Upper lobe of left lung (tissue), 6 donors: ENCODE data around the gene CROT. TPM values are rescaled to one million over a fixed set of nuclear protein-coding genes. Genes with fewer than 3 reads are reported as not detected.
A peak's percentile ranks its signal among the peaks of the same experiment; 100 is the strongest.

Experiments used
- ATAC-seq, 2 donors: fragments of 200-7000 bp; cut with Tn5 transposase; one replicate each; pipeline ENCODE4 v1.9.1; 2022; ENCODE audit warnings: mild to moderate bottlenecking in 2 of 2, moderate library complexity in 2 of 2; ENCODE audit not compliant: low FRiP score in 2 of 2
- DNase-seq, 2 donors: peaks; one replicate each; pipeline ENCODE4 v3.0.0-alpha.2; 2019 to 2020
- H3K27ac ChIP-seq, 4 donors: fragments of 200-600 bp; sonication (generic); one replicate each; pipeline ENCODE4 v1.5.1; 2016 to 2019
- H3K27me3 ChIP-seq, 4 donors: fragments of 200-600 bp; sonication (generic); one replicate each; pipeline ENCODE4 v1.5.1; 2017 to 2019
- H3K36me3 ChIP-seq, 4 donors: fragments of 200-600 bp; sonication (generic); one replicate each; pipeline ENCODE4 v1.5.1; 2016 to 2019
- H3K4me1 ChIP-seq, 4 donors: fragments of 200-600 bp; sonication (generic); one replicate each; pipeline ENCODE4 v1.5.1; 2018 to 2019
- H3K4me3 ChIP-seq, 4 donors: fragments of 200-600 bp; sonication (generic); one replicate each; pipeline ENCODE4 v1.5.1; 2017 to 2019; ENCODE audit warnings: mild to moderate bottlenecking in 2 of 4, moderate library complexity in 1 of 4
- H3K9me3 ChIP-seq, 4 donors: fragments of 200-600 bp; sonication (generic); one replicate each; pipeline ENCODE4 v1.5.1; 2018 to 2019
- EP300 ChIP-seq, 4 donors: sonication (generic); formaldehyde crosslinking; IDR thresholded peaks; one replicate each; pipeline ENCODE4 v1.5.1; 2017; ENCODE audit warnings: antibody characterized with exemption in 4 of 4, control low read depth in 2 of 4
- POLR2A ChIP-seq, 4 donors: fragments of 450-650 bp; IDR thresholded peaks; one replicate each; pipeline ENCODE4 v1.5.1; 2016 to 2017; ENCODE audit warnings: antibody characterized with exemption in 4 of 4, mild to moderate bottlenecking in 2 of 4
- POLR2AphosphoS5 ChIP-seq, 2 donors: sonication (generic); formaldehyde crosslinking; IDR thresholded peaks; one replicate each; pipeline ENCODE4 v1.5.1; 2017; ENCODE audit warnings: antibody characterized with exemption in 2 of 2
- WGBS, 2 donors: methylation state at CpG; one replicate each; pipeline ENCODE4 v1.1.5; 2017 to 2018; 5-methylcytosine and 5-hydroxymethylcytosine counted together
- total RNA-seq, 6 donors: library from RNA; depleted of rRNA in 4 of 6; stranded (reverse); fragments of >200 nt in 4 of 6; gene quantifications; one replicate each; pipeline versions ENCODE4 v1.1.0 to v1.2.1, GENCODE V29; 2016 to 2021
- TF ChIP-seq, protein P1 (sequence below), 6 experiments: fragments of 450-650 bp in 4 of 6; fragments of 200-600 bp in 2 of 6; sonication (generic) in 2 of 6; IDR thresholded peaks; one replicate each; pipeline ENCODE4 v1.5.1; 2016 to 2019; ENCODE audit warnings: antibody characterized with exemption in 6 of 6
- donor health status: DM: no; HTN: no; CAD: no; lungs with moderate emphysema.
- donor health status: DM: no; HTN: yes; CAD: no; lungs with severe emphysema.

Gene CROT
- total RNA-seq, 6 donors from 2014 or later = 2.9 to 16.6 (median 8.6) TPM

DNA sequence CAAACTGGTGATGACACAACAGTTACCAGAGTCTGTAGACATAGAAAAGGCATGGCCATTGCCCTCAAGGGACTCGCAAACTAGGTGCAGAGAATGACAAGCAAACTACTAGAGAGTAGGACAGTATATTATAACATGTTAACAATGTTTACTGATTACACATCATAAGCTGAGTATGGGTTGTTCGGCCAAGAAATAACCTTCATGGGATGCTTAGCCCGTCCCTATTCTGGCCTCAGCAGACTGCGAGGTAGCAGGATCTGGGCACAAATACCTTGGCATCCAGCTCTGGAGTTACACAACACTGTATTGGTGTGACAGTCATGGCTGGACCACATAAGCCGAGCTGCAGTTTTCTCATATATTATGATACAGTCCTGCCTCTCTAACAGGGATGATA lies 78.6 kb downstream of the CROT start:
- 90 to 92% methylated on average over 5 of the region's 5 CpGs for WGBS, 2 donors
- Histone ChIP-seq H3K27ac (no peak overlapping the region), H3K36me3 (no peaks in the 10 kb centered on the region), H3K9me3 (no peaks in the 10 kb centered on the region), H3K4me1 (no peaks in the 10 kb centered on the region), H3K27me3 (no peaks in the 10 kb centered on the region), H3K4me3 (no peak overlapping the region)
- TF ChIP-seq POLR2AphosphoS5 (IDR thresholded peaks at IDR 0.05) (no peak), POLR2A (IDR thresholded peaks at IDR 0.05) (no peak), EP300 (IDR thresholded peaks at IDR 0.05) (no peak)
- TF ChIP-seq, protein P1, sequence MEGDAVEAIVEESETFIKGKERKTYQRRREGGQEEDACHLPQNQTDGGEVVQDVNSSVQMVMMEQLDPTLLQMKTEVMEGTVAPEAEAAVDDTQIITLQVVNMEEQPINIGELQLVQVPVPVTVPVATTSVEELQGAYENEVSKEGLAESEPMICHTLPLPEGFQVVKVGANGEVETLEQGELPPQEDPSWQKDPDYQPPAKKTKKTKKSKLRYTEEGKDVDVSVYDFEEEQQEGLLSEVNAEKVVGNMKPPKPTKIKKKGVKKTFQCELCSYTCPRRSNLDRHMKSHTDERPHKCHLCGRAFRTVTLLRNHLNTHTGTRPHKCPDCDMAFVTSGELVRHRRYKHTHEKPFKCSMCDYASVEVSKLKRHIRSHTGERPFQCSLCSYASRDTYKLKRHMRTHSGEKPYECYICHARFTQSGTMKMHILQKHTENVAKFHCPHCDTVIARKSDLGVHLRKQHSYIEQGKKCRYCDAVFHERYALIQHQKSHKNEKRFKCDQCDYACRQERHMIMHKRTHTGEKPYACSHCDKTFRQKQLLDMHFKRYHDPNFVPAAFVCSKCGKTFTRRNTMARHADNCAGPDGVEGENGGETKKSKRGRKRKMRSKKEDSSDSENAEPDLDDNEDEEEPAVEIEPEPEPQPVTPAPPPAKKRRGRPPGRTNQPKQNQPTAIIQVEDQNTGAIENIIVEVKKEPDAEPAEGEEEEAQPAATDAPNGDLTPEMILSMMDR (IDR thresholded peaks at IDR 0.05) = no peak
- DNase-seq = no peak
- ATAC-seq = no peak

DNA sequence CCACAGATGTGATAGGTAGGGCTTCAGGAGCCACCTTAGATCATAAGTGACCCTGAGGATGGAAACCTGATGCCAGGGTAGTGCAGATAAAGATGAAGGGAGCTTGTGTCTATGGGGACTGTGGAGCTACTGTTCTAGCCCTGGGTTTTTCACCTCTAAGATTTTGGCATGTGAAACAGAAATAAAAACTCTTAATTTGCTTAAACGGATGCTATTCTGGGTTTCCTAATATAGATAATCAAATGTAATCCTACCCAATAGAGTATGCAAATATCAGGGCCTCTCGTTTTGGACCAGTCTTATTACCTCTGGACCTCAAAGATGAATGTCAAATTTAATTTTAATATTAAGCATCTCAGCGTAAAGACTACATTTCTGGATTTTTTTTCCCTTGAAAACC lies 80.7 kb downstream of the CROT start:
- no peak overlapping the region for H3K27ac ChIP-seq
- ATAC-seq (no peak), DNase-seq (no peak)
- H3K4me1 ChIP-seq = no peaks in the 10 kb centered on the region
- WGBS, 2 donors = 89 to 90% methylated on average over 3 of the region's 3 CpGs
- no peaks in the 10 kb centered on the region for H3K27me3 ChIP-seq
- H3K9me3 ChIP-seq = no peaks in the 10 kb centered on the region
- no peak overlapping the region for H3K4me3 ChIP-seq
- TF ChIP-seq POLR2A (IDR thresholded peaks at IDR 0.05) (no peak), EP300 (IDR thresholded peaks at IDR 0.05) (no peak)
- TF ChIP-seq, protein P1 (IDR thresholded peaks at IDR 0.05) = no peak
- no peaks in the 10 kb centered on the region for H3K36me3 ChIP-seq

DNA sequence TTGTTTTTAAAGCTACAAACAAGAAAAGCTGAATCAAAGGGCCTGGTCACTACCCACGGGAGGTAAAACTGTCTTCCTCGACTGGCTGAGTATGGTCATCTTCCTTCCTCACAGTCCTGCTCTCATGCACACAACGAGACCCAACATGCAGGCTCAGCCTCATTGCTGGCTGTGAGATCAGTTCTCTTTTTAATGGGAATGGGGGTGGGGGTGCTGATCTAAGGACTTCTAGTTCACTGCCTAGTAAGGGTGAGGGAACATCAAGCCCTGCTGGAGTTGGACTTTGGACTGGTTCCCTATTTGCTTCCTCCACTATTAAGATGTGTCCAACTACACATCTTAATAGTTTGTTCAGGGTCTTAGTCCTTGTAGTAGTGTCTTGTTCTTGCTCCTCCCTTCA lies 81.8 kb downstream of the CROT start:
- TF ChIP-seq POLR2A (IDR thresholded peaks at IDR 0.05) (no peak), POLR2AphosphoS5 (IDR thresholded peaks at IDR 0.05) (no peak), EP300 (IDR thresholded peaks at IDR 0.05) (no peak)
- TF ChIP-seq, protein P1 (IDR thresholded peaks at IDR 0.05) = no peak
- Histone ChIP-seq H3K27me3 (no peaks in the 10 kb centered on the region), H3K36me3 (no peaks in the 10 kb centered on the region), H3K4me1 (no peaks in the 10 kb centered on the region), H3K4me3 (no peak overlapping the region), H3K9me3 (no peaks in the 10 kb centered on the region), H3K27ac (no peak overlapping the region)
- no peak for DNase-seq
- WGBS, 2 donors = 79 to 82% methylated on average over 3 of the region's 3 CpGs
- ATAC-seq = peak in 1 of 2 donors; percentile 44

DNA sequence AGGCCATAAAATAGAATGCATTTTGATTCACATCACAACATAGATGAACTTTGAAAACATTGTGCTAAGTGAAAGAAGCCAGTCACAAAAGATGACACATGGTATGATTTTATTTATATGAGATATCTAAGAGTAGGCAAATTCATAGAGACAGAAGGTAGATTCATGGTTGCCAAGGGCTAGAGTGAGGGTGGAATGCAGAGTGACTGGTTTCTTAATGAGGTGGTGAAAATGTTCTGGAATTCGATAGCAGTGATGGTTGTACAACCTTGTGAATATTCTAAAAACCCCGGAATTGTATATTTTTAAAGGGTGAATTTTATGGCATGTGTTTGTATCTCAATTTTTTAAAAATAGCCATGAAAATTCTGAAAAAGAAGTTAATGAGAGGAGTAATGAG lies 87.1 kb downstream of the CROT start:
- H3K4me3 ChIP-seq = no peak overlapping the region
- ATAC-seq (no peak), DNase-seq (no peak)
- no peaks in the 10 kb centered on the region for H3K4me1 ChIP-seq
- H3K36me3 ChIP-seq = no peaks in the 10 kb centered on the region
- H3K27me3 ChIP-seq = no peaks in the 10 kb centered on the region
- H3K9me3 ChIP-seq = no peaks in the 10 kb centered on the region
- H3K27ac ChIP-seq = no peak overlapping the region
- TF ChIP-seq POLR2AphosphoS5 (IDR thresholded peaks at IDR 0.05) = no peak
- TF ChIP-seq, protein P1 (IDR thresholded peaks at IDR 0.05) = no peak
- TF ChIP-seq POLR2A (IDR thresholded peaks at IDR 0.05) = no peak
- TF ChIP-seq EP300 (IDR thresholded peaks at IDR 0.05) = no peak
- 73 to 91% methylated on average over 2 of the region's 2 CpGs for WGBS, 2 donors

- Histone ChIP-seq H3K27me3 (no peaks in the 10 kb centered on the region), H3K4me1 (no peaks in the 10 kb centered on the region), H3K27ac (no peak overlapping the region), H3K36me3 (no peaks in the 10 kb centered on the region), H3K4me3 (no peak overlapping the region), H3K9me3 (no peaks in the 10 kb centered on the region)
- DNase-seq (no peak), ATAC-seq (no peak)
- TF ChIP-seq POLR2AphosphoS5 (IDR thresholded peaks at IDR 0.05) = no peak
Measured at GRCh38 chr7:87435546-87435945, 90.1 kb downstream of the CROT start.
